T1000 (cell line): ENCODE results near the gene RNF213.
"Not testable (repeated sequence)": the region's sequence is repeated elsewhere in the genome, so short reads cannot be mapped to it uniquely, and the experiment has no call there.

Experiments used
- DNase-seq: peaks from one replicate; lab custom pipeline; 2025; ENCODE audit warnings: mixed read lengths; lab: John Stamatoyannopoulos, UW

The RNF213 gene

GRCh38 chr17:80394629-80395216 is 134.1 kb downstream of the RNF213 start:
- no peak for DNase-seq

GRCh38 chr17:80395402-80396151 is 134.9 kb downstream of the RNF213 start:
- no peak for DNase-seq

- DNase-seq, result no peak
Measured at GRCh38 chr17:80396157-80397033, 135.7 kb downstream of the RNF213 start.

GRCh38 chr17:80397034-80397387 is 136.4 kb downstream of the RNF213 start:
- DNase-seq, result no peak

GRCh38 chr17:80397686-80398085 is 137.0 kb downstream of the RNF213 start:
- DNase-seq, result no peak

- DNase-seq, result not testable (repeated sequence)
Measured at GRCh38 chr17:80401086-80401485, 140.4 kb downstream of the RNF213 start.

- DNase-seq, result not testable (repeated sequence)
Measured at GRCh38 chr17:80402102-80402501, 141.4 kb downstream of the RNF213 start.

- DNase-seq, result no peak
Measured at GRCh38 chr17:80402959-80403358, 142.3 kb downstream of the RNF213 start.

- no peak for DNase-seq
Measured at GRCh38 chr17:80406146-80406545, 145.5 kb downstream of the RNF213 start.

GRCh38 chr17:80407917-80408316 is 147.3 kb downstream of the RNF213 start:
- not testable (repeated sequence) for DNase-seq

GRCh38 chr17:80408872-80409271 is 148.2 kb downstream of the RNF213 start:
- DNase-seq, result no peak

GRCh38 chr17:80409626-80410025 is 149.0 kb downstream of the RNF213 start:
- DNase-seq, result no peak

GRCh38 chr17:80410441-80411087 is 149.9 kb downstream of the RNF213 start:
- DNase-seq, result not testable (repeated sequence)

- DNase-seq, result no peak
Measured at GRCh38 chr17:80413771-80414507, 153.3 kb downstream of the RNF213 start.

- DNase-seq, result no peak
Measured at GRCh38 chr17:80414508-80414802, 153.8 kb downstream of the RNF213 start.

- peak; percentile 96 for DNase-seq
Measured at GRCh38 chr17:80414803-80415625, 154.4 kb downstream of the RNF213 start, which contains the start of gene ENDOV. Gene ENDOV (plus strand): TSS chr17:80415167. CDS start chr17:80415195, 28 bp downstream.

GRCh38 chr17:80415626-80416137 is 155.0 kb downstream of the RNF213 start:
- DNase-seq, result no peak

- DNase-seq, result no peak
Measured at GRCh38 chr17:80416260-80416939, 155.7 kb downstream of the RNF213 start.

- no peak for DNase-seq
Measured at GRCh38 chr17:80416940-80417293, 156.3 kb downstream of the RNF213 start.

- DNase-seq, result no peak
Measured at GRCh38 chr17:80418589-80418988, 157.9 kb downstream of the RNF213 start.
